ENCODE data around the gene RELL2.
"Not testable (repeated sequence)": the region's sequence is repeated elsewhere in the genome, so short reads cannot be mapped to it uniquely, and the experiment has no call there.

Gene RELL2, protein sequence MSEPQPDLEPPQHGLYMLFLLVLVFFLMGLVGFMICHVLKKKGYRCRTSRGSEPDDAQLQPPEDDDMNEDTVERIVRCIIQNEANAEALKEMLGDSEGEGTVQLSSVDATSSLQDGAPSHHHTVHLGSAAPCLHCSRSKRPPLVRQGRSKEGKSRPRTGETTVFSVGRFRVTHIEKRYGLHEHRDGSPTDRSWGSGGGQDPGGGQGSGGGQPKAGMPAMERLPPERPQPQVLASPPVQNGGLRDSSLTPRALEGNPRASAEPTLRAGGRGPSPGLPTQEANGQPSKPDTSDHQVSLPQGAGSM

GRCh38 chr5:141636413-141637122, at the start of gene RELL2, which contains the start of gene HDAC3:
Gene RELL2, plus strand, starts transcription at chr5:141636997. Its CDS starts 1,229 bp downstream, at chr5:141638226.
Gene HDAC3, minus strand, starts transcription at chr5:141636849. Its CDS starts 59 bp downstream, at chr5:141636790.
- DNase-seq: peak; percentile 84

- no peak for DNase-seq
These were observed 46.7 kb upstream of the RELL2 start for GRCh38 chr5:141590127-141590526.

DNA sequence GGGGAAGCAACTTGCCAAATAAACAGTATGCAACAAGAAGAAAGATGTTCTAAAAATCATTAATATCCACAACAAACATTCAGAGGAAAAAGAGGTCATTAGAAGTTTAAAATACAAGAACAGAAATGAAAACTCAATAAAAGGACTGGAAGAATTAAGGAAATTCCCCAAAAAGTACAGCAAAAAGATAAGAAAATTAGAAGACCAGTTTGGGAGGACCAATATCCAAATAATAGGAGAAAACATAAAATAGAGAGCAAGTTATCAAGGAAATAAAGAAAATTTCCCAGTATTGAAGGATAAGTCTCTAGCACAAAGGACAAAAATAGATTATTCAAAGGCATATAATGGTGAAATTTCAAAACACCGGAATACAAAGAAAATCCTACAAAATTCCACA, 39.9 kb upstream of the RELL2 start:
- no peak for DNase-seq

DNA sequence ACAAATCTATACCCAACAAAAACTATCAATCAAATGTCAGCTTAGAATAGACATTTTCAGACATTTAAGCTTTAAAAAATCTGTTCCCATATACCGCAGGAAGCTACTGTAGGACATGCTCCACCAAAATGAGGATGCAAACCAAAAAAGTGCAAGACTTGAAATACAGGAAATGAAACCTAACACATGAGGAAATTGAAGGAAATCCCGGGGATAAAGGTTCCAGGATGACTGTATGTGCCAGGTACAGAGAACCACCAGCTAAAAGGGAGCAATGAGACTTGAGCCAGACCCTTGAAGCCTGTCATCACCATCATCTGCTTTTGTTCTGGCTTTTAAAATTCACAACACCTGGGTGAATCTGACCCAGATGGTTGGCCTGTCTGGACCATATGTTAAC, 39.4 kb upstream of the RELL2 start:
- DNase-seq: no peak

- DNase-seq: no peak
These were observed 39.0 kb upstream of the RELL2 start for GRCh38 chr5:141597814-141598213.

DNA sequence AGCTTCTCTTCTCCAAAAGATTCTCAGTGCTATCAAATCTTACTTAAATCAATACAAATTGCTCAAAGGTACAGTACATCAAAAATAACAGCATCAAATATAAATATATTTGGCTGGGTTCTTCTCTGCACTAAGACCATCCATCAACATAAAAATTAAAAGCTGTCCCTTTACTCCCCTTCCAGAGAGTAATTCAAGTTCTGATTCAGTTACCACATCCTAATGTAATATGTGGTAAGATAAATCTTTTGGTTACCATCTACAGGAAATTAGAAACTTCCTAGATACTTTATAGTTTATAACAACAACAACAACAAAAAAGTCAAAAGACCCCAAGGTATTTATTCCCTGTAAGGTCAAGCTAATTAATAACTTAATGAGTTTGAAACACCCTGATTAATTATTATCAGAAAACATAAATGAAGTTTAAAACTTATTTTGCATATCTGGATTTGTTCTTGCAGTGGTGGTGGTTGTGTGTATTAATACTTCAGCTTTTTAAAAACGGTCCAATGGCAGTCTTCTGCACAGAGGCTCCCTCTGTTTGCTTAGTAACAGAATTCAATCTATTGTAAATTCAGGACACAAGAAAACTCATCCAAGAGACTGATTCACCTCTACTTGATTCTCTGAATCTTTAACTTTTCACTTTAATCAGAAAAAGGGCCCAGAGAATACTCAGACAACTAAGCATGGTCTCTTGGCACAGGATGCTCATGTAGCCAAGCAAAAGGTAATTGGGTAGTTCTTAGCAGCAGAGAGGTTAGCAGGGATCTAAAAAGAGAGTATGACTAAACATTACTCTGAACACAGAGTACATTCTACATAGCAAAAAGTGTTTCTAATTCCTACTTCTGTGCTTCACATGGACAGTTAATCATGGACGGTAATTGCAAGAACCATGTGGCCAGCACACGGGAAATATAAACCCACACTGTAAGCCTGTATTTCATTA, 38.1 kb upstream of the RELL2 start:
- peak; percentile 37 for DNase-seq

GRCh38 chr5:141602606-141603005, 34.2 kb upstream of the RELL2 start:
- no peak for DNase-seq

- peak; percentile 59 for DNase-seq
These were observed 32.7 kb upstream of the RELL2 start for GRCh38 chr5:141603923-141604717.

DNA sequence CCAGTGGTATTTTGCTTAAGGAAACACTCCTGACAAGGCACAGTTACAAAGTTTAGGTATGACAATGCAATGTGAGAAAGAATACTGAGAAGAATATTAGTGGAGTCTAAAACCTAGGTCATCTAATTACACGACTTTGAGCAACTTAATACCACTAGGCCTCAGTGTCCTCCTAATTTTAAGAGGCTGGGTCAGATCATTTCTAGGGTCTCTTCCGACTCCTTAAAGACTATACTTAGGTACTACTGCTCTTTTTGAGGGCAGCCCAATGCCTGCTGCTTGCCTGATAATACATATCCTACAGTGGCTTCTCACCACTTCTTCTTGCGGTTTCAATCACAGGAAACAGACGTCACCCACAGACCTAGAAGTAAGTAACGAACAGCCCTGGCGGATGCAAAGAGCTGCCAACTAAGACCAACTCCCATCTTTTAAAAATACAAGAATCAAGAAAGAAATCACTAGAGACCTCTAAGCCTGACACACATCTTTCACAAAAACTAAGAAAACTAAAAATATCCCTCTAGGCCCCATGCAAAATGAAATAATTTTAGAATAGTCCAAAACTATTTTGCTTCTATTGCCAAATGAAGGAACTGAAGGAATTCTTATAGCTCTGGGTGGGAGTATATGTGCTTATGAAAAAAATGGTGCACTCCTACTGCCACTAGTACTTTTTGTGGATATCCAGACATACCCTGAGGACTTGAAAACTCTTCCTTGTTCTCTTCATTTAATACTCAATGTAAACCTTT, 31.1 kb upstream of the RELL2 start:
- no peak for DNase-seq

- DNase-seq: no peak
These were observed 28.8 kb upstream of the RELL2 start for GRCh38 chr5:141608046-141608445.

DNA sequence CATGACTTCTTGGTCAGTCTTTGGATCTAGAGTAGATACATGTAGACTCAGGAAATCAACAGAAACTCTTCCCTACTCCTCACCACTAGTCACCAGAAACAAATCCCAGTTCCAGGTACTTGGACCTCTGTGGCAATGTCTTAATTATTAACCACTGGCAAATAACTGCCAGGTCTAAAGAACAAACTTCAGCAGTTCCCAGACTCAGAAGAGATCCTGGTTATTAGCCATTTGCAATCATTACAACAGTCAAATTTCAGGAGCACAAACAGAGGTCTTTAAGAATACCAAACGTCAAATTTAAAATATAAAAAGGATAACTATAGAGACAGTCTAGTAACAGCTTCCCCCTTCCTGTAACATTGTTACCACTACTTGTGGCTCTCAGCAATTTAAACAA, 28.2 kb upstream of the RELL2 start:
- peak; percentile 53 for DNase-seq

- DNase-seq: no peak
These were observed 27.8 kb upstream of the RELL2 start for GRCh38 chr5:141609044-141609443.

DNA sequence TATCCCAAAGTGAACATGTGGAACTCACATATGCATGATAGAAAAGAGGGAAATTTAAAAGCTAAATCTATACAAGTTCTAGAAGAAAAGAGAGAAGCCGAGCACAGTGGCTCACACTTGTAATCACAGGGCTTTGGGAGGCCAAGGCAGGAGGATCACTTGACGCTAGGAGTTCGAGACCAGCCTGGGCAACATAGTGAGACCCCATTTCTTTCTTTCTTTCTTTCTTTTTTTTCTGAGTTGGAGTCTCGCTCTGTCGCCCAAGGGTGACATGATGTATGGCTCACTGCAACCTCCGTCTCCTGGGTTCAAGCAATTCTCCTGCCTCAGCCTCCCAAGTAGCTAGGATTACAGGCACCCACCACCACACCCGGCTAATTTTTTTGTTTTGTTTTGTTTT, 26.9 kb upstream of the RELL2 start:
- DNase-seq: not testable (repeated sequence)

DNA sequence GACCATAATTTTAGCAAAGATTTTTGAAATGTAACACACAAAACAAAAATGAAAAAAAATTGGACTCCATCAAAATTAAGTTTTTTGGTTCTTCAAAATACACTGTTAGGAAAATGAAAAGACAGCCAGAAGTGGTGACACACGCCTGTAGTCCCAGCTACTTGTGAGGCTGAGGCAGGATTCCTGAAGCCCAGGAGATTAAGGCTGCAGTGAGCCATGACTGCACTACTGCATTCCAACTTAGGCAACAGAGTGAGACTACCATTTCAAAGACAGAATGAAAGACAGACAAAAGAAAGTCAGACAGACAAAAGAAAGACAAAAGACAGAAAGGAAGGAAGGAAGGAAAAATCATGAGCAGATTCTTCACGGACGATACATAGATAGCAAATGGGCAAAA, 25.5 kb upstream of the RELL2 start:
- DNase-seq: no peak

- no peak for DNase-seq
These were observed 23.5 kb upstream of the RELL2 start for GRCh38 chr5:141613344-141613743.

- DNase-seq: no peak
These were observed 20.6 kb upstream of the RELL2 start for GRCh38 chr5:141615991-141616720.

- no peak for DNase-seq
These were observed 19.7 kb upstream of the RELL2 start for GRCh38 chr5:141617128-141617527.

GRCh38 chr5:141617682-141618029, 19.1 kb upstream of the RELL2 start:
- no peak for DNase-seq

DNA sequence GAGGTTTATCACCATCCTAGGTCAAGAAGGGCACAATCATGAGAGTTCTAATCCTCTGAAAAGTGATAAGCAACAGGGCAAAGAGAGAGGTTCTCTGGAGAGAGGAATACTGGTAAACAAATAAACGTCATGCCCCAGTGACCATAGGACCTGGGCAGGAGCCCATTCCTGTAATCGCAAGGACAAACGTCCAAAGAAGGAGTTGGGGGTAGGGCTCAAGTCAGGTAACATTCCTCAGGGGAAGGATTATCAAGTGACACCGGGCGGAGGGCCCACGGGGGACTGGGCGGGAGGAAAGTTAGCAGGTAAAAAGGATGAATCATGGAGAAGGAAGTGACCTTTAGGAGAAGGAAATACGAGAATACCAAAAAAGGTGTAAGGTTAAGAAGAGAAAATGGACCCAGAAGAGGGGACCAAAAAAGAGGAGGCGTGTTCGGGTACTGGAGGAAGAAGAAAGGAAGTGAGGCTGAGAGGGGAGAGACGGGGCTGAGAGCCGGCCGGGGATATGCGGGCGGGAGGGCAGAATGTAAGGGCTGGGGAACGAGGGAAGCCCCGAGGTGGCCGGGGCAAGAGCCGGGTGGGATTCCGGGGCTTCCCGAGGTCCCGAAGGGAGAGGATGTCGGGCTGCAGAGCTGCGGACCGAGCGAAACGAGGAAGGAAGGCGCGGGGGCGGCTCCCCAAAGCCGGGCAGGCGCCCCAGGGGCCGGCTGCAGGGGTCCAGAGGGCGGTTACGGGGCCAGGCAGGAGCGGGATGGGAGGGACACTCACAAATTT, 18.6 kb upstream of the RELL2 start:
- DNase-seq: peak; percentile 67

Data from kidney glomerular epithelial cell (primary cell).